NOMO-1 treated with dmso at 0.1 percent for 144 hours (cell line): ENCODE data around the gene BASP1.
"Not testable (repeated sequence)": the region's sequence is repeated elsewhere in the genome, so short reads cannot be mapped to it uniquely, and the experiment has no call there.

Experiments used
- DNase-seq: peaks from one replicate; lab custom pipeline; 2025; ENCODE audit not compliant: unreplicated experiment; lab: John Stamatoyannopoulos, UW

The BASP1 gene

DNA sequence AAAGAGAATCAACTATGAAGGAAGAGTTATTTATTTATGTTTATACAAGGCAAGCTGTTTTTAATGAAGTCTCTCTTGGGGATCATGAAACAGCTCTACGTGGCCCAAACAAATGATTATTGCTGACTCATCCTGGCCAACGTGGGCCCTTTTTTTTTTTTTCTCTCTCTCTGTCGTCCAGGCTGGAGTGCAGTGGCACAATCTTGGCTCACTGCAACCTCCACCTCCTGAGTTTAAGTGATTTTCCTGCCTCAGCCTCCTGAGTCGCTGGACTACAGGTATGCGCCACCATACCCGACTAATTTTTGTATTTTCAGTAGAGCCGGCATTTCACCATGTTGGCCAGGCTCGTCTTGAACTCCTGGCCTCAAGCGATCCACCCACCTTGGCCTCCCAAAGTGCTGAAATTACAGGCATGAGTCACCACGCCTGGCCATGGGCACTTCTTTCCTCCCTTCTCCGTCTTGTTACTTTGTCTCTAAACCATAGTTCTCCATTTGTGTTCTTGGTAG, 98.3 kb downstream of the BASP1 start:
- peak; percentile 24 for DNase-seq

- DNase-seq, result peak; percentile 98
These were observed 99.6 kb downstream of the BASP1 start for GRCh38 chr5:17316970-17317459.

GRCh38 chr5:17317473-17317872, 100.0 kb downstream of the BASP1 start:
- peak; percentile 84 for DNase-seq

GRCh38 chr5:17319095-17319494, 101.7 kb downstream of the BASP1 start:
- DNase-seq, result not testable (repeated sequence)

DNA sequence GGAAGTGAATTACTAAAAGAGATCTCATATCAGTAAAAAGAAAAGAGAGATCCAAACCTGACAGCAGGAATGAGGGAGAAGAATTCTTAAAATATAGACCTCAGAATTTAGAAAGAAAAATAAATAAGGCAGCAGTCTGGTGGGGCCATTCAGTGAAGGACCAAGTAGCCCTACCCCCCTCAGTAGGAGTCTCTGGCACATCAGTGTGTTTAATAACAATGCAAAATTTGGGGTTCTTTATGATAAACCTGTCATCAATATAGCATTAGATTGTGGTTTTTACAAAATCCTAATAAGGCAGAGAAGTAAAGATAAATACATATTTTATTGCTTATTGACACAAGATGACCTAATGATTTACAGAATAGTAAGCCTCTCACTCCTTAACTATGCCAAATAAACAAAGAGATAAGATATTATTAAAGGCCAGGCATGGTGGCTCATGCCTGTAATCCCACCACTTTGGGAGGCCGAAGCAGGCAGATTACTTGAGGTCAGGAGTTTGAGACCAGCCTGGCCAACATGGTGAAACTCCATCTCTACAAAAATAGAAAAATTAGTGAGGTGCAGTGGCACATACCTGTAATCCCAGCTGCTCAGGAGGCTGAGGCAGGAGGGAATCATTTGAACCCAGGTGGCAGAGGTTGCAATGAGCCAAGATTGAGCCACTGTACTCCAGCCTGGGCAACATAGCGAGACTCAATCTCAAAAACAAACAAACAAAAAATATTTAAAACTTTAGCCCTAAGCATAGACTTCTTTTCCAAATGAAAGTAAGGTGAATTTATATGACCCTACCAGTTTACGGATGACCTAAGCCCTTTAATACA, 108.6 kb downstream of the BASP1 start:
- DNase-seq, result no peak
